BE2C (cell line): ENCODE measurements around the gene TMC6.
"Not testable (repeated sequence)": the region's sequence is repeated elsewhere in the genome, so short reads cannot be mapped to it uniquely, and the experiment has no call there.

ENCODE experiments used
- DNase-seq: peaks from one replicate; pipeline ENCODE4 v3.0.0-alpha.2; 2020
- H3K27me3 ChIP-seq: fragments of 250-450 bp; sonication (Bioruptor Pico); 2 replicates; pipeline ENCODE4 v1.5.1; 2020; ENCODE audit warnings: mild to moderate bottlenecking
- H3K36me3 ChIP-seq: fragments of 250-450 bp; sonication (Bioruptor Pico); 2 replicates; pipeline ENCODE4 v1.5.1; 2020; ENCODE audit warnings: mild to moderate bottlenecking
- H3K4me1 ChIP-seq: fragments of 250-450 bp; sonication (Bioruptor Pico); 2 replicates; pipeline ENCODE4 v1.5.1; 2020
- H3K4me3 ChIP-seq: 2 replicates; pipeline ENCODE4 v1.5.1; 2011; ENCODE audit warnings: low read depth, low read length
- H3K9me3 ChIP-seq: fragments of 250-450 bp; sonication (Bioruptor Pico); 2 replicates; pipeline ENCODE4 v1.5.1; 2020
- TF ChIP-seq, protein P1 (sequence below): IDR thresholded peaks from 2 replicates; pipeline ENCODE4 v1.5.1; 2012; ENCODE audit warnings: mild to moderate bottlenecking, low read depth, low read length

The TMC6 gene

GRCh38 chr17:78081551-78081950 is 47.0 kb downstream of the TMC6 start:
- H3K9me3 ChIP-seq = no peaks in the 10 kb centered on the region
- DNase-seq = no peak
- H3K4me1 ChIP-seq = peaks cover 3% of the 10 kb centered on the region; the same call in 1 of the 2 replicates
- TF ChIP-seq, protein P1, sequence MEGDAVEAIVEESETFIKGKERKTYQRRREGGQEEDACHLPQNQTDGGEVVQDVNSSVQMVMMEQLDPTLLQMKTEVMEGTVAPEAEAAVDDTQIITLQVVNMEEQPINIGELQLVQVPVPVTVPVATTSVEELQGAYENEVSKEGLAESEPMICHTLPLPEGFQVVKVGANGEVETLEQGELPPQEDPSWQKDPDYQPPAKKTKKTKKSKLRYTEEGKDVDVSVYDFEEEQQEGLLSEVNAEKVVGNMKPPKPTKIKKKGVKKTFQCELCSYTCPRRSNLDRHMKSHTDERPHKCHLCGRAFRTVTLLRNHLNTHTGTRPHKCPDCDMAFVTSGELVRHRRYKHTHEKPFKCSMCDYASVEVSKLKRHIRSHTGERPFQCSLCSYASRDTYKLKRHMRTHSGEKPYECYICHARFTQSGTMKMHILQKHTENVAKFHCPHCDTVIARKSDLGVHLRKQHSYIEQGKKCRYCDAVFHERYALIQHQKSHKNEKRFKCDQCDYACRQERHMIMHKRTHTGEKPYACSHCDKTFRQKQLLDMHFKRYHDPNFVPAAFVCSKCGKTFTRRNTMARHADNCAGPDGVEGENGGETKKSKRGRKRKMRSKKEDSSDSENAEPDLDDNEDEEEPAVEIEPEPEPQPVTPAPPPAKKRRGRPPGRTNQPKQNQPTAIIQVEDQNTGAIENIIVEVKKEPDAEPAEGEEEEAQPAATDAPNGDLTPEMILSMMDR = no peak
- no peak overlapping the region for H3K4me3 ChIP-seq
- no peaks in the 10 kb centered on the region for H3K27me3 ChIP-seq
- H3K36me3 ChIP-seq = peaks cover 52% of the 10 kb centered on the region

- H3K36me3 ChIP-seq = peaks cover 58% of the 10 kb centered on the region
- no peak overlapping the region for H3K4me3 ChIP-seq
- no peaks in the 10 kb centered on the region for H3K9me3 ChIP-seq
- peaks cover 3% of the 10 kb centered on the region; the same call in 1 of the 2 replicates for H3K4me1 ChIP-seq
- no peaks in the 10 kb centered on the region for H3K27me3 ChIP-seq
- DNase-seq = no peak
- TF ChIP-seq, protein P1 = no peak
Observed at GRCh38 chr17:78079253-78079652, 49.3 kb downstream of the TMC6 start.

GRCh38 chr17:78075545-78075944 is 53.0 kb downstream of the TMC6 start:
- Histone ChIP-seq H3K9me3 (no peaks in the 10 kb centered on the region), H3K4me3 (no peak overlapping the region), H3K36me3 (peaks cover 84% of the 10 kb centered on the region), H3K4me1 (no peaks in the 10 kb centered on the region), H3K27me3 (no peaks in the 10 kb centered on the region)
- no peak for DNase-seq
- TF ChIP-seq, protein P1 = no peak

- Histone ChIP-seq H3K36me3 (peaks cover 84% of the 10 kb centered on the region), H3K4me3 (no peak overlapping the region), H3K9me3 (no peaks in the 10 kb centered on the region), H3K4me1 (no peaks in the 10 kb centered on the region), H3K27me3 (no peaks in the 10 kb centered on the region)
- DNase-seq = no peak
- TF ChIP-seq, protein P1 = no peak
Observed at GRCh38 chr17:78075011-78075410, 53.5 kb downstream of the TMC6 start.

DNA sequence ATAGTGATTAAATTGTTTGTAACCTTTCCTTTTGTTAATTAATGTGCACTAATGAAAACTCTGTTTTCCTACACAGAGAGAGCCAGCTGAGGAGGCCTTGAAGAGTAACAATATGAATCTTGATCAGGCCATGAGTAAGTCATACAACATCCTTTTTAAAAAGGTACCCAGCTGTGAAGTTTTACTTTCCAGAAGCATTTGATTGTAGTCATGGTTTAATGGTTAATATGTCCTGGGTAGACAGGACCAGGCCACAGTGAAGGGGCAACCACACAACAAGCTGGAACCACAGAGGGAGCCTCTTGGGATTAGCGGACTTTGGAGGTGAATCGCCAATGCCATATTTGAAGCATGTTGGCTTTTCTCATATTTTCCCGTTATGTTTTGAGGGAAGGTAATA is 55.6 kb downstream of the TMC6 start:
- Histone ChIP-seq H3K36me3 (peaks cover 88% of the 10 kb centered on the region), H3K4me1 (no peaks in the 10 kb centered on the region), H3K27me3 (no peaks in the 10 kb centered on the region), H3K4me3 (no peak overlapping the region), H3K9me3 (no peaks in the 10 kb centered on the region)
- TF ChIP-seq, protein P1 = no peak
- no peak for DNase-seq

- Histone ChIP-seq H3K27me3 (no peaks in the 10 kb centered on the region), H3K4me1 (no peaks in the 10 kb centered on the region), H3K36me3 (peaks cover 83% of the 10 kb centered on the region), H3K9me3 (no peaks in the 10 kb centered on the region), H3K4me3 (no peak overlapping the region)
- TF ChIP-seq, protein P1 = no peak
- DNase-seq = no peak
Observed at GRCh38 chr17:78069695-78070094, 58.9 kb downstream of the TMC6 start.

GRCh38 chr17:78066976-78067375 is 61.6 kb downstream of the TMC6 start:
- not testable (repeated sequence) for H3K4me1 ChIP-seq, H3K4me3 ChIP-seq, H3K27me3 ChIP-seq, H3K9me3 ChIP-seq, DNase-seq
- H3K36me3 ChIP-seq = peaks cover 56% of the 10 kb centered on the region
